K562 (cell line): ENCODE results near the gene CAST. TPM values are rescaled to one million over a fixed set of nuclear protein-coding genes. Genes with fewer than 3 reads are reported as not detected.

Experiments
- ATAC-seq: fragments of 200-7000 bp; cut with Tn5 transposase; 3 replicates; pipeline ENCODE4 v1.9.1; 2020; ENCODE audit warnings: moderate library complexity
- BruUV-seq: library from RNA; stranded (reverse); fragments of 400-500 nt; replicated peaks from 2 replicates; lab custom pipeline; 2021; lab: Mats Ljungman, UMichigan
- CTCF ChIA-PET: fragments of 300-600 bp; formaldehyde crosslinking; extraction: SDS; loops from one replicate; lab custom pipeline; 2021; ENCODE audit warnings: low intra/inter-chr PET ratio; lab: Yijun Ruan, JAX
- POLR2A ChIA-PET: fragments of 300-600, 350-650 bp; sonication (Branson Sonifier 250); formaldehyde crosslinking; extraction: SDS; loops from one replicate; lab custom pipeline; 2021; ENCODE audit warnings: antibody characterized with exemption, inconsistent platforms; lab: Yijun Ruan, JAX
- DNase-seq, 4 experiments: peaks; one replicate each; pipeline versions ENCODE4 v3.0.0 to v3.0.0-alpha.2; 2011 to 2018; ENCODE audit warnings: low spot score in 3 of 4, mixed read lengths in 3 of 4; ENCODE audit errors: extremely low read depth in 1 of 4
- FAIRE-seq: peaks from 2 replicates; lab custom pipeline; 2011; peaks lifted over from hg19 to GRCh38; lab: Jason Lieb, UNC
- H2AFZ ChIP-seq: 2 replicates; pipeline ENCODE4 v1.6.0; 2011; ENCODE audit warnings: low read depth, low read length, control low read depth, inconsistent platforms
- H3K27ac ChIP-seq: fragments of 200-600 bp; 3 replicates; pipeline ENCODE4 v1.8.0; 2011; ENCODE audit warnings: low read depth, mild to moderate bottlenecking, control low read depth, inconsistent platforms, low read length, moderate library complexity, mixed read lengths; ENCODE audit errors: extremely low read depth
- H3K27me3 ChIP-seq, 2 experiments: fragments of 300-600 bp in 1 of 2; 2 replicates in 1 of 2; 3 replicates in 1 of 2; pipeline versions ENCODE4 v1.6.0 to v1.8.0; 2011; ENCODE audit warnings: inconsistent platforms in 2 of 2, low read length in 2 of 2, mild to moderate bottlenecking in 1 of 2, mixed read lengths in 1 of 2, moderate library complexity in 1 of 2; ENCODE audit not compliant: control insufficient read depth in 2 of 2, insufficient read depth in 2 of 2
- H3K36me3 ChIP-seq: fragments of 300-600 bp; 3 replicates; pipeline ENCODE4 v1.8.0; 2011; ENCODE audit warnings: mild to moderate bottlenecking, low read length, inconsistent platforms; ENCODE audit not compliant: control insufficient read depth, insufficient read depth
- H3K4me1 ChIP-seq, 2 experiments: fragments of 200-600 bp in 1 of 2; replicated peaks in 1 of 2; 2 replicates in 1 of 2; 3 replicates in 1 of 2; pipeline versions ENCODE4 v1.5.1 to v1.8.0; 2011; ENCODE audit warnings: inconsistent platforms in 2 of 2, low read length in 2 of 2, mild to moderate bottlenecking in 1 of 2, mixed read lengths in 1 of 2, moderate library complexity in 1 of 2; ENCODE audit not compliant: control insufficient read depth in 2 of 2, insufficient read depth in 2 of 2
- H3K4me2 ChIP-seq: 2 replicates; pipeline ENCODE4 v1.6.1; 2011; ENCODE audit warnings: low read length, control low read depth, inconsistent platforms, mixed read lengths; ENCODE audit not compliant: insufficient read depth
- H3K4me3 ChIP-seq: fragments of 200-600 bp; sonication (generic), shearing (Covaris generic); 2 replicates; pipeline ENCODE4 v1.5.1; 2016; ENCODE audit warnings: control low read depth, inconsistent platforms
- H3K79me2 ChIP-seq: fragments of 200-600 bp; 3 replicates; pipeline ENCODE4 v1.8.0; 2011; ENCODE audit warnings: low read length, inconsistent platforms; ENCODE audit not compliant: control insufficient read depth, insufficient read depth
- H3K9ac ChIP-seq, 2 experiments: 2 replicates each; pipeline versions ENCODE4 v1.6.0 to v1.6.1; 2011; ENCODE audit warnings: low read depth in 2 of 2, low read length in 2 of 2, control low read depth in 1 of 2, inconsistent platforms in 1 of 2, mild to moderate bottlenecking in 1 of 2, mixed read lengths in 1 of 2; ENCODE audit not compliant: insufficient read depth in 1 of 2
- H3K9me1 ChIP-seq: one replicate; pipeline ENCODE4 v1.6.0; 2011; ENCODE audit warnings: inconsistent platforms, mild to moderate bottlenecking, low read length, moderate library complexity; ENCODE audit not compliant: control insufficient read depth, insufficient read depth
- H3K9me3 ChIP-seq: replicated peaks from 2 replicates; pipeline ENCODE4 v1.5.1; 2011; ENCODE audit warnings: low read depth, low read length, inconsistent platforms; ENCODE audit not compliant: control insufficient read depth, insufficient read depth
- H4K20me1 ChIP-seq: replicated peaks from 2 replicates; pipeline ENCODE4 v1.6.1; 2011; ENCODE audit warnings: low read length, inconsistent platforms, mixed read lengths; ENCODE audit not compliant: control insufficient read depth, insufficient read depth
- CREB3L1 ChIP-seq: fragments of 450-650 bp; IDR thresholded peaks from 2 replicates; pipeline ENCODE4 v1.6.1; 2014; ENCODE audit warnings: low read depth, mild to moderate bottlenecking, moderate library complexity, borderline replicate concordance
- ETS2 ChIP-seq: IDR thresholded peaks from 2 replicates; pipeline ENCODE4 v1.6.1; 2016; ENCODE audit warnings: borderline replicate concordance, missing genetic modification characterization, mild to moderate bottlenecking, moderate library complexity, missing compliant biosample characterization; ENCODE audit not compliant: poor library complexity, severe bottlenecking
- FOSL1 ChIP-seq: fragments of 200-800 bp; sonication (Bioruptor generic); conservative IDR thresholded peaks from 2 replicates; pipeline ENCODE4 v1.6.1; 2016; ENCODE audit warnings: missing genetic modification characterization, missing compliant biosample characterization
- JUN ChIP-seq, 2 experiments: sonication (generic) in 1 of 2; formaldehyde crosslinking in 1 of 2; IDR thresholded peaks; 2 replicates each; pipeline versions ENCODE4 v1.6.1 to v1.8.0; 2012 to 2022; ENCODE audit warnings: borderline replicate concordance in 2 of 2, mild to moderate bottlenecking in 2 of 2, improper control_type of control experiment in 1 of 2, low read depth in 1 of 2, low read length in 1 of 2, missing genetic modification reagents in 1 of 2
- JUNB ChIP-seq: fragments of 450-650 bp; formaldehyde crosslinking; conservative IDR thresholded peaks from 2 replicates; pipeline ENCODE4 v1.4.0; 2020; ENCODE audit warnings: mild to moderate bottlenecking
- POLR3A ChIP-seq: IDR thresholded peaks from 2 replicates; pipeline ENCODE4 v1.6.1; 2011; ENCODE audit warnings: borderline replicate concordance, mild to moderate bottlenecking, moderate library complexity; ENCODE audit not compliant: insufficient read length, insufficient read depth; ENCODE audit errors: extremely low read depth
- TSHZ1 ChIP-seq: fragments of 250-450 bp; sonication (Bioruptor Pico); IDR thresholded peaks from 2 replicates; pipeline ENCODE4 v1.4.0; 2020; ENCODE audit warnings: mild to moderate bottlenecking, moderate library complexity
- ZKSCAN8 ChIP-seq: fragments of 200-800 bp; sonication (Bioruptor generic); IDR thresholded peaks from 2 replicates; pipeline ENCODE4 v1.6.1; 2016; ENCODE audit warnings: missing genetic modification characterization, missing compliant biosample characterization
- WGBS: fragments of 100-300 bp; shearing (Covaris generic); methylation state at CpG from one replicate; pipeline ENCODE4 v1.1.6; 2016; ENCODE audit warnings: low coverage, mixed read lengths; ENCODE audit not compliant: insufficient coverage; ENCODE audit errors: missing lambda C conversion rate; 5-methylcytosine and 5-hydroxymethylcytosine counted together
- in situ Hi-C: fragments of 300-500 bp; cut with MboI; formaldehyde crosslinking; loops from 4 replicates; pipeline ENCODE4 v1.15.0; 2018; ENCODE audit warnings: inconsistent platforms, mixed read lengths
- intact Hi-C: fragments of 100-400 bp; cut with micrococcal nuclease; formaldehyde crosslinking; loops from 2 replicates; pipeline ENCODE4 v1.14.2; 2022
- polyA plus RNA-seq, 8 experiments: library from polyadenylated mRNA; depleted of rRNA in 4 of 8; stranded (reverse) in 5 of 8; unstranded in 3 of 8; fragments of >200 nt; fragmentation: Nextera tagmentation in 2 of 8; fragmentation: Illumina TruSeq in 1 of 8; extraction: Ambion mirVana in 2 of 8; extraction: Trizol in 1 of 8; gene quantifications; 2 replicates each; pipeline versions ENCODE4 v1.2.1 to v1.2.3, GENCODE V29; 2011 to 2014; ENCODE audit warnings: inconsistent platforms in 1 of 8, missing spikeins in 1 of 8
- total RNA-seq, 7 experiments: library from RNA; depleted of rRNA in 6 of 7; stranded (reverse); fragments of >200 nt in 6 of 7; fragmentation: Illumina TruSeq in 2 of 7; extraction: Trizol in 2 of 7; gene quantifications; 2 replicates each; pipeline versions ENCODE4 v1.2.1 to v1.2.3, GENCODE V29; 2011 to 2021; ENCODE audit warnings: low replicate concordance in 1 of 7

CAST gene
- total and polyA plus RNA-seq, 9 of the 15 experiments (the other 6 are each of a cell fraction or from before 2014, with no cell fraction given): 55.5 to 136 (median 86.1) TPM

- TF ChIP-seq JUN (IDR thresholded peaks at IDR 0.05; ENCODE audit: borderline replicate concordance, low read depth, low read length) (no peak), JUN (CRISPR knock-in tag; IDR thresholded peaks at IDR 0.05; ENCODE audit: borderline replicate concordance) (no peak), TSHZ1 (CRISPR knock-in tag) (no peak), ZKSCAN8 (CRISPR knock-in tag) (no peak), JUNB (CRISPR knock-in tag) (no peak)
Measured at GRCh38 chr5:96654209-96654608, 8.0 kb upstream of the CAST start (continued).

- H3K9ac ChIP-seq: no peak overlapping the region
- H3K4me1 ChIP-seq: no peaks in the 10 kb centered on the region; a peak in 1 of 5 replicates
- no TSS peak for BruUV-seq
- H3K4me3 ChIP-seq: no peak overlapping the region
- H3K4me2 ChIP-seq: no peak overlapping the region
- peaks cover 2 to 10% of the 10 kb centered on the region in 2 experiments; a peak in 4 of 5 replicates for H3K27me3 ChIP-seq
- no peak overlapping the region for H2AFZ ChIP-seq
- no peaks in the 10 kb centered on the region for H3K79me2 ChIP-seq
- ChIA-PET CTCF (no interaction called here), POLR2A (interaction anchor here (0.8 to 1.0 kb wide), 2 partner anchors 16 to 41 kb away, joined by 3 read pairs; no protein-coding TSS in a partner anchor)
- FAIRE-seq (no peak), ATAC-seq (no peak), DNase-seq (no peak)
- no peaks in the 10 kb centered on the region for H3K36me3 ChIP-seq
- no peaks in the 10 kb centered on the region for H3K9me1 ChIP-seq
- H4K20me1 ChIP-seq: no peaks in the 10 kb centered on the region
- intact Hi-C loops: no loop called here
- TF ChIP-seq FOSL1 (tag) (no peak), POLR3A (no peak), ETS2 (tag) (no peak), CREB3L1 (no peak)
- WGBS: 3% methylated on average over 3 of the region's 3 CpGs
- no peaks in the 10 kb centered on the region for H3K9me3 ChIP-seq
- in situ Hi-C loops: no loop called here
- no peak overlapping the region for H3K27ac ChIP-seq
Measured at GRCh38 chr5:96655085-96655484, 7.1 kb upstream of the CAST start.
